ENCODE data around the gene DYNLL1. TPM values are rescaled to one million over a fixed set of nuclear protein-coding genes. Genes with fewer than 3 reads are reported as not detected.

Gene DYNLL1
- total and polyA plus RNA-seq, 2 of the 13 experiments (the other 11 are each of a cell fraction or from before 2014, with no cell fraction given), result 271 to 294 TPM

DNA sequence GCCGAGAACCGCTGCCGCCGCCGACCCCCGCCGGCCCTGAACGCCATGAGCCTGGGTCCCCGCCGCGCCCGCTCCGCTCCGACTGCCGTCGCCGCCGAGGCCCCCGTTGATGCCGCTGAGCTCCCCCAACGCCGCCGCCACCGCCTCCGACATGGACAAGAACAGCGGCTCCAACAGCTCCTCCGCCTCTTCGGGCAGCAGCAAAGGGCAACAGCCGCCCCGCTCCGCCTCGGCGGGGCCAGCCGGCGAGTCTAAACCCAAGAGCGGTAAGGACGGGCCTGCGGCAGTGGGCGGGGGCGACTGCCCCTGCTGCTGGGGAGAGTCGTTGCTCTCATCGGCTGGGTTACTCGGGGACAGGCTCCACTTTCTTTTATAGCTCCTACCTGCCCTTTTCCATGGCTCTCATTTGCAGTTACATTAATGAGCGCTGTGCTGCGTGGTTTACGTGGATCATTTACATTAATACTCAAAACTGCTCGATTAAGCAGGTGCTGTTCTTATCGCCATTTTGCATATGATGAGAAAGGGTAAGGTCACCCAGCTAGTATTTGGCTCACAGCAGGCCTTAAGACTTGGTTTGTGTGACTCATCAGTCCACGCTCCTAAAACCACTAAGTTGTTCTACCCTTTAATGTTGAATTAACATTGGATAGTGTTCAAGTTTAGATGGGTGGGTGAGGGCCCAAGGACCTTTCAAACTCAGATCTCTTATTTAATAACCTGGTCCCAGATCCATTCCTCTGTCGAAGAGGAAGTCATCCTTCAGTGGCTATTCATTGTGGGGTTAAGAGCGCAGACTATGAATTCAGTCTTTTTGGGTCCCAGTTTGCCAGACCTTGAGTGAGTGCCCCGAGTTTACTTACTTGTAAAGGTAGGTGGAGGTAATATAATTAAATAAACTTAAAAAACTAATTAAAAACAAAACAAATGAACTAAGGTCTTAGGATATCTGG, 39.1 kb downstream of the DYNLL1 start (continued):
- TF ChIP-seq, protein P1, sequence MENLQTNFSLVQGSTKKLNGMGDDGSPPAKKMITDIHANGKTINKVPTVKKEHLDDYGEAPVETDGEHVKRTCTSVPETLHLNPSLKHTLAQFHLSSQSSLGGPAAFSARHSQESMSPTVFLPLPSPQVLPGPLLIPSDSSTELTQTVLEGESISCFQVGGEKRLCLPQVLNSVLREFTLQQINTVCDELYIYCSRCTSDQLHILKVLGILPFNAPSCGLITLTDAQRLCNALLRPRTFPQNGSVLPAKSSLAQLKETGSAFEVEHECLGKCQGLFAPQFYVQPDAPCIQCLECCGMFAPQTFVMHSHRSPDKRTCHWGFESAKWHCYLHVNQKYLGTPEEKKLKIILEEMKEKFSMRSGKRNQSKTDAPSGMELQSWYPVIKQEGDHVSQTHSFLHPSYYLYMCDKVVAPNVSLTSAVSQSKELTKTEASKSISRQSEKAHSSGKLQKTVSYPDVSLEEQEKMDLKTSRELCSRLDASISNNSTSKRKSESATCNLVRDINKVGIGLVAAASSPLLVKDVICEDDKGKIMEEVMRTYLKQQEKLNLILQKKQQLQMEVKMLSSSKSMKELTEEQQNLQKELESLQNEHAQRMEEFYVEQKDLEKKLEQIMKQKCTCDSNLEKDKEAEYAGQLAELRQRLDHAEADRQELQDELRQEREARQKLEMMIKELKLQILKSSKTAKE (CRISPR knock-in tag; IDR thresholded peaks at IDR 0.05; ENCODE audit: borderline replicate concordance), result no peak
- TF ChIP-seq, protein P2, sequence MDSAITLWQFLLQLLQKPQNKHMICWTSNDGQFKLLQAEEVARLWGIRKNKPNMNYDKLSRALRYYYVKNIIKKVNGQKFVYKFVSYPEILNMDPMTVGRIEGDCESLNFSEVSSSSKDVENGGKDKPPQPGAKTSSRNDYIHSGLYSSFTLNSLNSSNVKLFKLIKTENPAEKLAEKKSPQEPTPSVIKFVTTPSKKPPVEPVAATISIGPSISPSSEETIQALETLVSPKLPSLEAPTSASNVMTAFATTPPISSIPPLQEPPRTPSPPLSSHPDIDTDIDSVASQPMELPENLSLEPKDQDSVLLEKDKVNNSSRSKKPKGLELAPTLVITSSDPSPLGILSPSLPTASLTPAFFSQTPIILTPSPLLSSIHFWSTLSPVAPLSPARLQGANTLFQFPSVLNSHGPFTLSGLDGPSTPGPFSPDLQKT (CRISPR knock-in tag; IDR thresholded peaks at IDR 0.05; ENCODE audit: borderline replicate concordance), result no peak
- TF ChIP-seq, protein P3, sequence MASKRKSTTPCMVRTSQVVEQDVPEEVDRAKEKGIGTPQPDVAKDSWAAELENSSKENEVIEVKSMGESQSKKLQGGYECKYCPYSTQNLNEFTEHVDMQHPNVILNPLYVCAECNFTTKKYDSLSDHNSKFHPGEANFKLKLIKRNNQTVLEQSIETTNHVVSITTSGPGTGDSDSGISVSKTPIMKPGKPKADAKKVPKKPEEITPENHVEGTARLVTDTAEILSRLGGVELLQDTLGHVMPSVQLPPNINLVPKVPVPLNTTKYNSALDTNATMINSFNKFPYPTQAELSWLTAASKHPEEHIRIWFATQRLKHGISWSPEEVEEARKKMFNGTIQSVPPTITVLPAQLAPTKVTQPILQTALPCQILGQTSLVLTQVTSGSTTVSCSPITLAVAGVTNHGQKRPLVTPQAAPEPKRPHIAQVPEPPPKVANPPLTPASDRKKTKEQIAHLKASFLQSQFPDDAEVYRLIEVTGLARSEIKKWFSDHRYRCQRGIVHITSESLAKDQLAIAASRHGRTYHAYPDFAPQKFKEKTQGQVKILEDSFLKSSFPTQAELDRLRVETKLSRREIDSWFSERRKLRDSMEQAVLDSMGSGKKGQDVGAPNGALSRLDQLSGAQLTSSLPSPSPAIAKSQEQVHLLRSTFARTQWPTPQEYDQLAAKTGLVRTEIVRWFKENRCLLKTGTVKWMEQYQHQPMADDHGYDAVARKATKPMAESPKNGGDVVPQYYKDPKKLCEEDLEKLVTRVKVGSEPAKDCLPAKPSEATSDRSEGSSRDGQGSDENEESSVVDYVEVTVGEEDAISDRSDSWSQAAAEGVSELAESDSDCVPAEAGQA (IDR thresholded peaks at IDR 0.05; ENCODE audit: low read depth), result no peak
- TF ChIP-seq, protein P3 (CRISPR knock-in tag; IDR thresholded peaks at IDR 0.05; ENCODE audit: borderline replicate concordance), result no peak
- TF ChIP-seq NFIB (CRISPR knock-in tag; IDR thresholded peaks at IDR 0.05; ENCODE audit: borderline replicate concordance), result no peak
- TF ChIP-seq, protein P4, sequence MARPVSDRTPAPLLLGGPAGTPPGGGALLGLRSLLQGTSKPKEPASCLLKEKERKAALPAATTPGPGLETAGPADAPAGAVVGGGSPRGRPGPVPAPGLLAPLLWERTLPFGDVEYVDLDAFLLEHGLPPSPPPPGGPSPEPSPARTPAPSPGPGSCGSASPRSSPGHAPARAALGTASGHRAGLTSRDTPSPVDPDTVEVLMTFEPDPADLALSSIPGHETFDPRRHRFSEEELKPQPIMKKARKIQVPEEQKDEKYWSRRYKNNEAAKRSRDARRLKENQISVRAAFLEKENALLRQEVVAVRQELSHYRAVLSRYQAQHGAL (CRISPR knock-in tag; IDR thresholded peaks at IDR 0.05; ENCODE audit: not compliant biosample characterization), result no peak
- TF ChIP-seq CHCHD3 (CRISPR knock-in tag; IDR thresholded peaks at IDR 0.05), result no peak
- TF ChIP-seq ATF7 (IDR thresholded peaks at IDR 0.05), result no peak
- TF ChIP-seq ATF7 (CRISPR knock-in tag; IDR thresholded peaks at IDR 0.05), result no peak
- TF ChIP-seq U2AF1 (optimal IDR thresholded peaks at IDR 0.05; ENCODE audit: low read depth, low read length), result no peak
- TF ChIP-seq ARNT (IDR thresholded peaks at IDR 0.05), result no peak
- TF ChIP-seq, protein P5, sequence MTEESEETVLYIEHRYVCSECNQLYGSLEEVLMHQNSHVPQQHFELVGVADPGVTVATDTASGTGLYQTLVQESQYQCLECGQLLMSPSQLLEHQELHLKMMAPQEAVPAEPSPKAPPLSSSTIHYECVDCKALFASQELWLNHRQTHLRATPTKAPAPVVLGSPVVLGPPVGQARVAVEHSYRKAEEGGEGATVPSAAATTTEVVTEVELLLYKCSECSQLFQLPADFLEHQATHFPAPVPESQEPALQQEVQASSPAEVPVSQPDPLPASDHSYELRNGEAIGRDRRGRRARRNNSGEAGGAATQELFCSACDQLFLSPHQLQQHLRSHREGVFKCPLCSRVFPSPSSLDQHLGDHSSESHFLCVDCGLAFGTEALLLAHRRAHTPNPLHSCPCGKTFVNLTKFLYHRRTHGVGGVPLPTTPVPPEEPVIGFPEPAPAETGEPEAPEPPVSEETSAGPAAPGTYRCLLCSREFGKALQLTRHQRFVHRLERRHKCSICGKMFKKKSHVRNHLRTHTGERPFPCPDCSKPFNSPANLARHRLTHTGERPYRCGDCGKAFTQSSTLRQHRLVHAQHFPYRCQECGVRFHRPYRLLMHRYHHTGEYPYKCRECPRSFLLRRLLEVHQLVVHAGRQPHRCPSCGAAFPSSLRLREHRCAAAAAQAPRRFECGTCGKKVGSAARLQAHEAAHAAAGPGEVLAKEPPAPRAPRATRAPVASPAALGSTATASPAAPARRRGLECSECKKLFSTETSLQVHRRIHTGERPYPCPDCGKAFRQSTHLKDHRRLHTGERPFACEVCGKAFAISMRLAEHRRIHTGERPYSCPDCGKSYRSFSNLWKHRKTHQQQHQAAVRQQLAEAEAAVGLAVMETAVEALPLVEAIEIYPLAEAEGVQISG (CRISPR knock-in tag; IDR thresholded peaks at IDR 0.05), result 0 out of 2 replicates have a peak, but pooled peaks have one; percentile 51
- 0 out of 2 replicates have a peak, but pooled peaks have one; percentile 47 for TF ChIP-seq ZC3H13 (CRISPR knock-in tag; IDR thresholded peaks at IDR 0.05)
- no peak for TF ChIP-seq ZNF460 (CRISPR knock-in tag; IDR thresholded peaks at IDR 0.05; ENCODE audit: borderline replicate concordance)
- TF ChIP-seq ZNF20 (CRISPR knock-in tag; IDR thresholded peaks at IDR 0.05), result no peak
